Mesothelial cell of epicardium (in vitro differentiated cells): ENCODE measurements around the gene FAM135A. TPM values are rescaled to one million over a fixed set of nuclear protein-coding genes. Genes with fewer than 3 reads are reported as not detected.

Experiments used
- DNase-seq, 2 experiments: peaks; one replicate each; pipeline ENCODE4 v3.0.0; 2021; ENCODE audit warnings: low spot score in 2 of 2; ENCODE audit not compliant: unreplicated experiment in 2 of 2
- H3K27ac Mint-ChIP-seq: 2 replicates; pipeline ENCODE4 v1.8.0; 2021; ENCODE audit warnings: mixed read lengths
- H3K27me3 Mint-ChIP-seq: 2 replicates; pipeline ENCODE4 v1.8.0; 2021; ENCODE audit warnings: low read depth, mixed read lengths
- H3K36me3 Mint-ChIP-seq: 2 replicates; pipeline ENCODE4 v1.8.0; 2021; ENCODE audit warnings: mixed read lengths
- H3K4me1 Mint-ChIP-seq: 2 replicates; pipeline ENCODE4 v1.8.0; 2021; ENCODE audit warnings: mixed read lengths
- H3K4me3 Mint-ChIP-seq: 2 replicates; pipeline ENCODE4 v1.8.0; 2021; ENCODE audit warnings: mild to moderate bottlenecking, moderate library complexity, mixed read lengths
- H3K9me3 Mint-ChIP-seq: 2 replicates; pipeline ENCODE4 v1.8.0; 2021; ENCODE audit warnings: mixed read lengths
- total RNA-seq: library from RNA; stranded (reverse); gene quantifications from 3 replicates; pipeline ENCODE4 v1.2.1, GENCODE V29; 2021
- TF ChIP-seq, protein P1 (sequence below): fragments of 200-600 bp; sonication (generic); IDR thresholded peaks from one replicate; pipeline ENCODE4 v1.5.0; 2021; ENCODE audit warnings: antibody characterized with exemption; ENCODE audit not compliant: unreplicated experiment

The FAM135A gene
- total RNA-seq: 21.5 to 24.8 TPM (median 22.7 TPM) in 3 replicates

- Mint-ChIP-seq H3K4me3 (peak within 1 kb of the TSS; percentile 93), H3K27me3 (peaks cover 5% of the 10 kb centered on the region), H3K27ac (peak within 1 kb of the TSS; percentile 92), H3K36me3 (no peaks in the 10 kb centered on the region), H3K4me1 (peaks cover 16% of the 10 kb centered on the region), H3K9me3 (no peaks in the 10 kb centered on the region)
- TF ChIP-seq, protein P1, sequence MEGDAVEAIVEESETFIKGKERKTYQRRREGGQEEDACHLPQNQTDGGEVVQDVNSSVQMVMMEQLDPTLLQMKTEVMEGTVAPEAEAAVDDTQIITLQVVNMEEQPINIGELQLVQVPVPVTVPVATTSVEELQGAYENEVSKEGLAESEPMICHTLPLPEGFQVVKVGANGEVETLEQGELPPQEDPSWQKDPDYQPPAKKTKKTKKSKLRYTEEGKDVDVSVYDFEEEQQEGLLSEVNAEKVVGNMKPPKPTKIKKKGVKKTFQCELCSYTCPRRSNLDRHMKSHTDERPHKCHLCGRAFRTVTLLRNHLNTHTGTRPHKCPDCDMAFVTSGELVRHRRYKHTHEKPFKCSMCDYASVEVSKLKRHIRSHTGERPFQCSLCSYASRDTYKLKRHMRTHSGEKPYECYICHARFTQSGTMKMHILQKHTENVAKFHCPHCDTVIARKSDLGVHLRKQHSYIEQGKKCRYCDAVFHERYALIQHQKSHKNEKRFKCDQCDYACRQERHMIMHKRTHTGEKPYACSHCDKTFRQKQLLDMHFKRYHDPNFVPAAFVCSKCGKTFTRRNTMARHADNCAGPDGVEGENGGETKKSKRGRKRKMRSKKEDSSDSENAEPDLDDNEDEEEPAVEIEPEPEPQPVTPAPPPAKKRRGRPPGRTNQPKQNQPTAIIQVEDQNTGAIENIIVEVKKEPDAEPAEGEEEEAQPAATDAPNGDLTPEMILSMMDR: no peak
- peak; percentile 93 to 97 for DNase-seq
Observed at GRCh38 chr6:70413114-70413991, at the start of gene FAM135A. TSS of gene FAM135A (plus strand) at chr6:70413508. CDS start at chr6:70428343, 14,835 bp downstream.

DNA sequence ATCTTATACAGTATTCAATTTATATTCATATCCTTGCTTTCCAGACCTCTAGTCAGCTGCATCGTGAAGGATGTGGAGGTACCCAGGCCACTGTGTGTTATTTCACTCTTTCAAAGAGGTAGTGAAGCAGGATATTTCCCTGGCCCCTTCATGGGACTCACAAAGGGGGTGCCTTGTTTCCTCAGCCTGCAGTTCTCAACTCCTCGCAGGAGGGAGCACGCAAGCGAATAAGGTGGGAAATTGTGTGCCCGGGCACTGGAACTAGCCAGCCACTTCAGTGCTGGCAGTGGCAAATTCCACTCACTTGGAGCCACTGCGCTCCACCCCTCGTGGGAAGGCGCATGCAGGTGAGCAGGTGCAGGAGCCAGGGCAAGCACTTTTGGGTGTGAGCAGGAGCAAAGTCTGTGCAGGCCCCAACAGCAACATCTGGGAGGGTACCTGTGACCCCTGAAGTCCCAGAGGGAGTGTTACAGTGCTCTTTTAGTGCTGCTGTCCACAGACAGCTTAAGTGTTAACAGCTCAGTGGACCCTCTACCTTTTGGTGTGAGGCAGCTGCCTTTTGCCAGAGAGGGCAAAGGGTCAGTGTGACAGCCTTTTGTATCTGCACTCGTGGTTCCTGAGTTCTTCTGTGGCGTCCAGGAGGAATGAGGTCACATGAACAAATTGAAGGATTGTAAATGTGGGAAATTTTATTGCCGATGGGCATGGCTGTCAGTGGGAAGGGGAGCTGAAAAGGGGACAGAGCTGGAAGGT is 49.4 kb upstream of the FAM135A start:
- Mint-ChIP-seq H3K9me3 (no peaks in the 10 kb centered on the region), H3K36me3 (no peaks in the 10 kb centered on the region), H3K27me3 (peaks cover 52% of the 10 kb centered on the region), H3K4me3 (no peak overlapping the region), H3K27ac (no peak overlapping the region), H3K4me1 (peaks cover 3% of the 10 kb centered on the region)
- no peak for DNase-seq
- TF ChIP-seq, protein P1: no peak

GRCh38 chr6:70369332-70369950 is 43.9 kb upstream of the FAM135A start:
- Mint-ChIP-seq H3K27ac (no peak overlapping the region), H3K9me3 (no peaks in the 10 kb centered on the region), H3K4me3 (no peak overlapping the region), H3K4me1 (peaks cover 6% of the 10 kb centered on the region), H3K36me3 (no peaks in the 10 kb centered on the region), H3K27me3 (peaks cover 83% of the 10 kb centered on the region)
- DNase-seq: peak; percentile 28 to 82
- TF ChIP-seq, protein P1: peak; percentile 91

DNA sequence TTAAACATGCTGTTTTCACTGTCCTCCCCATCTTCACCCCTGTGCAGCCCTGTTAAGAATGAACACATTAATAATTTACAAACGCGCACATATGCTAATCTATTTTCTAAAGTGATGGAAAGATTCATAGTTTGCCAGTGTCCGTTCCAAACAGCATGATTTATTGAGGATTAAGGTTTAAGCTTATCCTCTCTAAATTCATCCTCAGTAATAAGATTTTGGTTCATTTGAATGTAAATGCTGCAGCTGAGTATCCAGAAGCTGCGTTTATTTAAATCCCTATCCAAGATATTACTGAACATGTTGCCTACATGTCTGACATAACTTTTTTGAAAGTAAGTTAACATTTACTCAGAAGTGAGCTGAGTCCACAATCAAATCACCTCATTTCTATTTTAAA is 42.8 kb upstream of the FAM135A start:
- TF ChIP-seq, protein P1: no peak
- no peaks in the 10 kb centered on the region for H3K9me3 Mint-ChIP-seq

DNA sequence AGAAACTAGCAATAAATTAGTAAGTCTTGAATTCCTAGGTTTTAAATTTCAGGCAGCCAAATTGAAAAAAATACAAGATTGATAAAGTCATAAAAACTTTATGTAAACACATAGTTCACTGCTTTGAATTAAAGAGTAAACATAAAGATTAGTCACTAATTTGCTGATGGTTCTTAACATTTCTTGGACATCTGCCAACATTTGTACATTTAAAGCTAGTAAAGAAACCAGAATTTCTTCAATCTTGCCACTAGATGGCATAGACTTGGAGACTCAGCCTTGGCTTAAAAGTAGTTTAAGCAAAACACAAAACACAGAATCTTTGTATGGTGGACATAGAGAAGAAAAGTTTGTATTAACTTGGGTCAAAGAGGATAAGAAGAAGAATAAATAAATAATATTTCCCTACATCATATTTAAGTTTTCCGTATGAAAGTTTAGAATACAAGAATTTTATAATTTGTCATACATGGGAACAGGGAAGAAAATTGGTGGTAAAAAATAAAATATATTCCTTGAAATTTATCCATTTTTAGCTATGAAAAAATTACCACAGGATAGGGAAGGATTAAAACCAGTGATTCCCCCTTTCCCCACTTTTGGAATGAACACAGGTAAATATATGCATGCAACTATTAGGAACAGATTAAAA is 41.7 kb upstream of the FAM135A start:
- TF ChIP-seq, protein P1: peak; percentile 75
- Mint-ChIP-seq H3K27me3 (peaks cover 80% of the 10 kb centered on the region), H3K4me3 (no peak overlapping the region), H3K4me1 (peaks cover 6% of the 10 kb centered on the region), H3K27ac (no peak overlapping the region), H3K36me3 (no peaks in the 10 kb centered on the region), H3K9me3 (no peaks in the 10 kb centered on the region)
- DNase-seq: no peak

More for the DNA sequence above, 42.8 kb upstream of the FAM135A start:
- Mint-ChIP-seq H3K4me3 (no peak overlapping the region), H3K27ac (no peak overlapping the region), H3K27me3 (peaks cover 84% of the 10 kb centered on the region), H3K4me1 (peaks cover 6% of the 10 kb centered on the region), H3K36me3 (no peaks in the 10 kb centered on the region)
- no peak for DNase-seq
